ENCODE measurements around the gene NRIP1.

The NRIP1 gene

GRCh38 chr21:15064576-15065391 is at the start of gene NRIP1:
NRIP1 (minus strand) TSS chr21:15065000; CDS start chr21:14968192, 96,808 bp downstream.
- DNase-seq, result peak; percentile 81

DNA sequence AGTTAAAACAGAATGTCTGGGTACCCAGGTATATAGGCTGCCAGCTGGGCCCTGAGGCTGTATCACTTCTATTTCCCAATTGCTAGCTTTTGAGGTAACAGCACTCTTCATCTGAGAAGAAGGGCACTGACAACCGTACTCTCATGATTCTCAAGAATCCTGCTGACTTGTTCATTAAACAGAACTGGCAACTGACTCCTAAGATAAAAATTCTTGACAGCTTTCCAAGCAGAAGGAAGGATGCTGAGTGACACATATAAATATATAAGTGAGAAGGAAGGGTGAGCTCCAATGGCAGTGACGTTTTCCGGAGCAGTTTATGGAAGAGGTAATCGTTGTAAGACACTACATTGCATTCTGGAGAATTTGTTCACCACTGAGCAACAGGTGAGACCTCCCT is 48.1 kb upstream of the NRIP1 start:
- DNase-seq, result no peak

GRCh38 chr21:15108801-15109200 is 44.0 kb upstream of the NRIP1 start:
- no peak for DNase-seq

DNA sequence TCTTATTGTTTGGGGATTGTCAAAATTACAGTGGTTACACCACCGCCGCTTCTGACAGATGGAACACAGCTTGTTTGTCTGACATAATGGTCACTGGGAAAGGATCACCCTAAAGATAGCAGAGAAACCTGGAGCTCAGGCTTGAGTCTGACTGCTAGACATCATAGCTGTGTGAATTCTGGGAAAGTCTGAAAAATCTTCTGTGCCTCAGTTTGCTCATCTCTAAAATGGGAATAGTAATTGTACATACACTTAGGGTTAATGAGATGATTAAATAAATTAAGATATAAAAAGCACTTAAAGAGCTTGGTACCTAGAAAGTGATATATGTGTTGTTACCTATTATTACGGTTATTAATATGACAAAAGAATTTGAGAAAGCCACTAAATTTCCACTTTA is 39.7 kb upstream of the NRIP1 start:
- no peak for DNase-seq

DNA sequence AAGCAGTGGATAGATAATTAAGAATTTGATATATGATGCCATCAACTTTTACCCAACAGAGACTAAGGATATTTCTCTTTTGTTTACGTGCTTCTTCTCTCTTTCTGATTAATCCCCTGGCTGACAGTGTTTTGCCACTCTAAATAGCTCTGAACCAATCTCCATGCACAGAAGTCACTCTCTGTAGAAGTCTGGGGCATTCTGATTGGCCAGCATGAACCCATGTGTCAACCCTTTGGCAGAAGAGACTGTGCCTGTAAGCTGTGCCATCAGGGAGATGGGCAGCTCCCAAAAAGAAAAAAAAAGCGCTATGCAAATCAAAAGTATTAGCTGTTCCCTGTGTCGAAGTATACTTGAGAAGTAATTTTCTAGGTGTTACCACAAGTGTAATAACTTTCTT is 34.1 kb upstream of the NRIP1 start:
- no peak for DNase-seq

DNA sequence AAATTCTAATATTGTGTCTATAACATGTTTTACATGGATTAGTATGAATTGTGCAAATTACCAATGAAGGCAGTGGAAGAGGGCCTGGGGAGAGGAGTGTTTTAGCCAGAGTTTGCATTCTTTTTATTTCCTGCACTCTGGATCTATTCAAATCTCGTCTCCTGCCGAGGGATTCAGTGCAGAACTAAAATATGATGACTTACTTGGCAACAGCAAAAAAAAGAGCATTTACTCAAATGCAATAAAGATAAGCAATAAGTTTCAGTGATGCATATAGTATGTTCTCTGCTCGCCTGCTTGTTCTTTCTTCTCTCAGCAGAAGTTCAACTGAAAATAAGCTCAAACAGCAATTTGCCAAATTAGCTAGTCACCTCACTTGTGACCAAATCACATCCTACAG is 33.4 kb upstream of the NRIP1 start:
- no peak for DNase-seq

DNA sequence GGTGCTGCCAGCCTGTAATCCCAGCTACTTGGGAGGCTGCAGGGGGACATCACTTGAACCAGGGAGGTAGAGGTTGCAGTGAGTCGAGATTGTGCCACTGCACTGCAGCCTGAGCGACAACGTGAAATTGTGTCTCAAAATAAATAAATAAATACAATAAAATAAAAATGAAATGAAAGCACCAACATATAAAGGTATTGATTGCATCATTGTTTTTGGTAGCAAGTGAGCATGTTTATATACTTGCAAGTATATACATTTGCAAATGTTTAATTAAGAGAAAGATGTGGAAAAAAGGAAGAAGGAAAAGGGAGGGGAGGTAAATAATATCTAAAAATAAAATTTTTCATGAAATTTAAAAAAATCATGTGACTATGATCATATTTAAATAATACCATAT is 32.8 kb upstream of the NRIP1 start:
- no peak for DNase-seq

- no peak for DNase-seq
These were observed 31.3 kb upstream of the NRIP1 start for GRCh38 chr21:15096146-15096545.

DNA sequence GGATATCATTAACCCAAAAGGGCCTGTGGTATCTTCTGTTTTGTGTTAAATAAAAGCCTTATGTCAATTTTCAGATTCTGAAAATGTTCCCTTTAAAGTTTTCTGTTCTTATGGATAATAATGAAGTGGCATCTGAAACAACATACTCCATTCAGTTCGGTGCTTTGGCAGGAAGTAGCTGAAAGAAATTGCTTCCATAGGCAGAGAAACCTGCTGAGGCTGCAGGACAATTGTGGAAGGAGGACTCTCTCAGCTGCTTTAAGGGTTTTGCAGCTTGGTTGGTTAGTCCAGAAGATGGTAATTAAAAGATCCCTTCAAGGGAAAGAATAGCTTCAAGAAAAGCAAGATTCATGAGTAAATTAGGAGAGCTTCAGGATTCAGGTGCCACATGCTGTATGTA is 30.5 kb upstream of the NRIP1 start:
- no peak for DNase-seq

GRCh38 chr21:15094706-15095105 is 29.9 kb upstream of the NRIP1 start:
- no peak for DNase-seq

DNA sequence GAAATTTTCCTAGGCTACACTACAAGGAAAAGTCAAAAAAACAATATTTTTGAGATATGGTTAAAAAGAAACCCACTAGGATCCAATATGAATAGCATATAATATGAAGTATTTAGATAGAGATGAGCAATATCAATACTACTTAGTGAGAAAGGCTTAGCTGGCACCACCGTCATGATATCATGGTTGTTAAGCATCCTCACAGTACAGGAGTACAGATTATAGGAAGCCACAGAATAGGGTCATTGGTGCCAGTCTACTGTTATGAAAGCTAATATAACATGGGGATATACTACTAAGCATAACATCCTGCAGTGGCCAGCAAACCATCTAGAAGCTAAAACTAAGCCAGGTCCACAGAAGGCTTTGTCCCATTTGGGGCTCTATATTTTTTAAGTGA is 28.4 kb upstream of the NRIP1 start:
- no peak for DNase-seq

GRCh38 chr21:15092745-15093144 is 27.9 kb upstream of the NRIP1 start:
- DNase-seq, result no peak

DNA sequence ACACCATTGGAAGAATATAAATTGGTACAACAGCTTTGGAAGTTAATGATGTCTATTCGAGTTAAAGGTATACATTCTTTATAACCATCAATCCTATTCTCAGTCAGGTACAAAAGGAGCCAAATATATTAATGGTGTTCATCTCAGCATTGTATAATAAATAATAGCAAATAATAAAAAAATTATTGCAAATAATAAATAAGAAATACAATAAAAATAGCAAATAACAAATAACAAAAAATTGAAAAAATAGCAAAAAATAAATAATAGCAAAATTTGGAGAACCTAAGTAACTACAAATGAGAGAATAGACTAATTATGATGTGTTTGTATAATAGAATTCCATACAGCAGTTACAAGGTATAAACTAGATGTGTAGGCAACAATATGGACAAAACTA is 25.6 kb upstream of the NRIP1 start:
- no peak for DNase-seq

DNA sequence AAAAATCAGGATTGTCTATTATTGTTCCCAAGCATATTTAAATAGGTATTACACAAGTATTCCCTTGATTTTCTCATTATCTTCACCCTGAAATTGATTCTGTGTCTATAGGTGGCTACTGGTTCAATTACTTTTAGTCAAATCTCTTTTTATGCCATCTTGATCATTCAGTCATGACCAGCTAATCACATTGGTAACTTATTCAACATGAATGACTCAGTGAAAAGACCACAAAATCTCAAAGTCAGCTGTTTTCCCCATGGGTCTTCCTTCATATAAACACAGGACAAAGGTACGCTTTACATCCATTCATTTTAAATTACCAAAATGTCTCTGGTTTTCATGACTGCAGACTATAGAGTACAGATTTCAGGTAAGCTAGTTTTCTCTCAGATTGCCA is 23.7 kb upstream of the NRIP1 start:
- no peak for DNase-seq

GRCh38 chr21:15084668-15085067 is 19.9 kb upstream of the NRIP1 start:
- DNase-seq, result no peak

- DNase-seq, result no peak
These were observed 15.7 kb upstream of the NRIP1 start for GRCh38 chr21:15080526-15080925.

DNA sequence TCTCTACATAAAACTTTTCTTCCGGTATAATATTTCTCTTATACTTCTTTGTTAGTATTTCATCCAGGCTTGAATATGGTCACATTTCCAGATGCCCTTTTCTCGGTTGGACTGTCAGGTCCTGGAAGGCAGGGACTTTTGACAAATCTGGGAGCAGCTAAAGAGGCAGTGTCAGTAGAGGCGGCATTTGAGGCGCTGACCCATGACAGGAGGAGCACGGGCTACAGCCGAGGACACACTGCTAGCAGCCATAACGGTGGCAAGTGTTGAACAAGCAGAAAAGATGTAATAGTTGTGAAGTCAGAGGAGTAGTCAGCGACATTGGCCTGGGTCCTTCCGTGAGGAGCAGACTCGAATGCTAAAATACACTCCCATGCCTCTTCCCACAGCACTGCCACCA is 14.5 kb upstream of the NRIP1 start:
- no peak for DNase-seq

- no peak for DNase-seq
These were observed 13.4 kb upstream of the NRIP1 start for GRCh38 chr21:15078180-15078579.

DNA sequence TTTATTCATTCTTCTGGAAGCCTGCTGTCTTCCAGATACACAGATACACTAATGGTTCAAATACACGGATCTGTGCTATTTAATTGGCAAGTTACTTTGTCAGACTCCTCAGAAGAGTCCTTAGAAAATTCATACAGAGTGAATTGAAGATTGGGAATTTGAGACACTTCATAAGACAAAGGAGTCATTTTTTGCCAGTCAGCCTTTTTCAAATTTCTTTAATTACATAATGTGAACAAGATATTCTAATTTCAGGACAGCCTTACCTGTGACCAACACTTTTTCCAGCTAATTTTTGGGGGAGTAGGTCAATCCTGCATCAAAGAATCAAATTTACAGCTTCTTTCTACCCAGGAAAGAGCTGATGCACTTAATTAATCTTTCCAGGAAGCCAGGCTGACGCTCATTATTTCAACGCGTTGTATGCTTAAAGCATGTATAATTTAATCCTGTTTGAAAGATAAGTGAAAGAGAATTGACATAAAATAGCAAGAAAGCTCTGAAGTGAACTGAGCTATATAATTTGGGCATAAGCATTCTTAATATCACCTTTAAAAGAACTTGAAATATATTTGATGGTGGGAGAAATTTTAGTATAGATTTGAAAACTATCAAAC is 12.8 kb upstream of the NRIP1 start:
- no peak for DNase-seq

DNA sequence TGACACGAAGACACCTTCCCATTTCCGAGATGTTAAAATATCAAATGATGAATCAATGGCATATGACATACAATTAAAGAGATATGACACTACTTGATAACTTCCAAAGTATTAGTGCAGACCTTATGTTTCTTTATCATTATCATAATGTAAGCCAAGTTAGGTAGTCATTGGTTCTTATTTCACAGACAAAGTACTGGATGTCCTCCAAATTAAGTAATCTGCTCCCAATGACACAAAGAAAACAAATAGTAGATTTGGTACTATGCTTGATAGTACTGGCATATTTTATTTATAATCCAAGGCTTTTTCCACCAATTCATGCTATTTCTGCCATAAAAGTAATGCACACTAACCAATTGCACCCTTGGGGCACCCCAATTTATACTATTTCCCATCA is 11.9 kb upstream of the NRIP1 start:
- DNase-seq, result no peak

- no peak for DNase-seq
These were observed 6.2 kb upstream of the NRIP1 start for GRCh38 chr21:15071009-15071408.

DNA sequence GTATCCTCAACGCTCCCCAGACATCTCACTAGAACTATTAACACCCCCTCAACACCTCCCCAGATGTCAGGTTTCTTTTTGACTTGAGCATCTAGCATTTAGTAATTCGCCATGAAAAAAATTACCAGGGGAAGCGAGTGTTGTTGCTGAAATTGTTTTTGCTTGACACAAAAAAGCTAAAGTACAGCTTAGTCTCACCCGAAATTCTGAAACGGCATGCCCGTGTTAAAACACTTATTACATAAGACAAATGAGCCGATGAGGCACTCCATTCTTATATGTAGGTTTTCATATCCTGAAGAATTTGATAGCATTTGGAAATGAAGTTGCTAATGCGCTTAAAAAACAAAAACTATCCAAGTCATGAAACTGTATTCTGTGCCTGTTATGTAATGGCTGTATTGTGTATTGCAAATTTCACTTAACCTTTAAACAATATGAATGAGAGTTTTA is 1.3 kb upstream of the NRIP1 start:
- no peak for DNase-seq

DNA sequence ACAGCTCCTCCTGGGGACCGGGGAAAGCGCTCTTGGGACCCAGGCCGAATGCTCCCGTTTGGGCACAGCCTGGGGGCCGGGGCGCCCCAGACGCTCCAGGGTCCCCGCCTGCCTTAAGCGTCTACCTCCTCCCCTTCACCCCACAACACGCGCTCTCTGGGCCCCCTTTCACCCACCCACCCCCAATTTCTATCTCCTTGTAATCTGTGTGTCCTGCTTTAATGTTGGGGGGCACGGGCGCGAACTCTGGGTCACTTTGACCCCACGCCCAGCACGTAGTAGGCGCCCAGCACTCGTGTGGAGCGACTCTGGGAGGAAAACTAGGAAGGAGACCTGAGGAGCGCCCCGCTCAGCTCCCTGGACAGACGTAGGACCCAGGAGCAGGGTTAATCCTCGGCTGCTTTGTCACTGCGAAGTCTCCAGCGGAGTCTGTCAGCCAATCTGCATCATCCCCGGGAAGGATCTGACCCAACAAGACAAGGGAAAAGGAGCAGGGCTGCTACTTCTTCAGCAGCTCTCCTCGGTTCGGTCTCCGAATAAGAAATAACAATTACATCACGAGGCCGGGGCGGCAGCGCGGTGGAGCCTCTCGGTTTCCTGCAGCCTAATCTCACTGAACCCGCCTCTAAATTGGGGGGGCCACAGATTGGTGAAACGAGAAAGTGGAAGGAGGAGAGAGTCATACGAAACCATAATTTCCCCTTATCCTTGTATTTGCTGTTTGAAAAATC is 757 bp upstream of the NRIP1 start:
- peak; percentile 47 for DNase-seq
